Measurements from ENCODE around the gene KHDC4. TPM values are rescaled to one million over a fixed set of nuclear protein-coding genes. Genes with fewer than 3 reads are reported as not detected.

KHDC4 gene
- 61.7 TPM for total RNA-seq

DNA sequence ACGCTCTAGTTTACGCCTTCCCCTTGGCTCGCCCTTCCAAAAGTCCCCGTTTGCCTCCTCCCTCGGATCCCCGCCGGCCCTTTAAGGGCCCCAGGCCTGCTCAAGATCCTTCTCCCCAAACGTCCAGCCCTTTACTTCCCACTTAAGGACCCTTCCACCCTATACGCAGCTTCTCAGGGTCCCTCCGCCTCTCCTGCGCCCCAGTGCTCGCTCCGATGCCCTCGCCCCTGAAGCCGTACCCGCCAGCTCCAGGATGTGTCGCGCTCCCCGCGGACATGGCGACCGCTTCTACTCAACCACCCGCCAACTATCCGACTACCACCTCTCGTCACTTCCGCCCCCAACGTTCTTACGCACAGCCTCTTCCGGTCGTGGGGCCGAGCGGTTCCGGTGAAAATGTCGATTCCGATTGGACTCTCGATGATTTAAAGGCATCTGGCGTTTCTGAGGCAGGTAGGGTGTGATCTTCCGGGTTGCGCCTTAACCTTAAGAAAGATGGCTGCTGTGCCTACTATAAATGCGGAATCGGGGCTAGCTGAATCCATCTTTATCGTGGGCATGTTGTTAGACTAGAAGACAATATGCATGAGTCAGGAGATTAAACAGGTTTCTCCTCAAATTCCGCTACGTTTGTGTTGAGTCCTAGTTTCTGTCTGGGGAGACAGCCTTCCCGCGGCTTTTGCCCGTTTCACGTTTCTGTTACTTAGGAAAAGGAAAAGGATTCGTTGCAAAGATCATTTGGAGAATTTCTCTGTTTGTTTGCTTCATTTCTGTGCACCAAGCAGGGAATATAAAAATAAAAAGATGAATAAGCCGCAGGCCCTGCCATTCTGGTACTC lies at the start of gene KHDC4:
Gene KHDC4 (minus strand): TSS at position 317 of the 839 bp plus-strand sequence. CDS start 40 bp downstream, at position 277.

DNA sequence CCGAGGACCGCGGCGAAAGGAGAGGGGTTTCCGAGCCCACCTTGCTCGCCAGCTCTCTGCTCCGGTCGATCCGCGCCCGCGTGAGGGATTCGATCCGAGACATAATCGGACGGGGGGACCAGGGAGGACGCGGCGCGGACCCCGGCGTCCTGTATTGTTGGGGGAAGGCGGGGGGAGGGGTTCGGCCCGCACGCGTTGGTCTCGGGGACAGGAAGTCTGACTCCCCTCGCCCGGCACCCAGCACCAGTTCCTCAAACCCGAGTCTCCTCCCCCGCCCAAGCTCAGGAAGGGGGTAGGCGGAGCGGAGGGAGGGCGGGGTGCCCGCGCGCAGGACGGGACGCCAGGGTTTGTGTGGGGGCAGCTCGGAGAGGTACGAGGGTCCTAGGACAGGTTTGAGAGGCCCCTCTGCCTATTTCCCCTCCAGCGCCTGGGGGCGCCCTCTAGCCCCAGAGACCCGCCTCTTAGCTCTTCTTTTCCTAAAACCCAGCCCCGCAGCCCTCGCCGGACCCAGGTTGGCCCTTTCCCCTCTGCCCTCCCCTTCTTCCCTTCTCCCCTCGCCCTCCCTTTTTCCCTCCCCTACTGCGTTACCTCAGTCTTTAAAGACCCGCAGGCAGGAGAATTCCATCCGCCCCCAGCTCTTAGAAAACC lies 44.2 kb upstream of the KHDC4 start, which contains the start of gene ARHGEF2:
Gene ARHGEF2 (minus strand): TSS at position 223 of the 648 bp plus-strand sequence. CDS start 120 bp downstream, at position 103.

DNA sequence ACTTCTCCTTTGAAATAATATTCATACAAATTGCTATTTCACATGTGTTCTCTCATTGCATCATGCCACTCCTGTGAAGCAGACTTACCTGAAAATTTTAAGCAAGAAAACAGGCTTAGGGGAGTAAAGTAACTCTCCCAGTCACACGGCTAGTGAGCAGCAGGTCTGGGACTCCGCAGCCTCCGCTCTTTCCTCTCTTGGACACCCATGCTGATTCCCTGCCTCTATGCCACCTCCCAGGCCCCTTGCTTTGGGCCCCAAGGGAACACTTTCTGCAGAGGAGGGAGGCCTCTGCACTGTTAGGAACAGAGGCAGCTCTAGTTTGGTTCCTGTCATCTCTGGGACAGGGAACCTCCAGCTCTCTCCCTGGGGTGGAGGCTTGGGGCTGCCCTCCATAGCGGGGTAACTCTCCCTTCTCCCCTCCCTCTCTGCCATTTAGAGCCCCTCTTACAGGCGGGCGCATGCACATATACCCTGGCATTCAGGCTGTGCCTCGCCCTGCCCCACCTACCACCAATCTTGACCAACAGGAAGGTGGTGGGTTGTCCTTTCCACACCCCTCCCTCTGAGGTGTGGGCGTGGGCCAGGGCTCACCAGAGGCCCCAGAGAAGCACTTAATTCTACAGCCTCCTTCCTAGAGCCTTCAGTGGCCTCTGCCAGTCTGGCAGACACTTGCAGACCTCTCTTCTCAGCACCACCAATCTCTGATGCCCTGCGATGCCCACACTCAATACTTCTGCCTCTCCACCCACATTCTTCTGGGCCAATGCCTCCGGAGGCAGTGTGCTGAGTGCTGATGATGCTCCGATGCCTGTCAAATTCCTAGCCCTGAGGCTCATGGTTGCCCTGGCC lies 7.0 kb upstream of the KHDC4 start, which contains the start of gene RXFP4:
Gene RXFP4 (plus strand): TSS at position 646 of the 852 bp plus-strand sequence. CDS start 72 bp downstream, at position 718.

DNA sequence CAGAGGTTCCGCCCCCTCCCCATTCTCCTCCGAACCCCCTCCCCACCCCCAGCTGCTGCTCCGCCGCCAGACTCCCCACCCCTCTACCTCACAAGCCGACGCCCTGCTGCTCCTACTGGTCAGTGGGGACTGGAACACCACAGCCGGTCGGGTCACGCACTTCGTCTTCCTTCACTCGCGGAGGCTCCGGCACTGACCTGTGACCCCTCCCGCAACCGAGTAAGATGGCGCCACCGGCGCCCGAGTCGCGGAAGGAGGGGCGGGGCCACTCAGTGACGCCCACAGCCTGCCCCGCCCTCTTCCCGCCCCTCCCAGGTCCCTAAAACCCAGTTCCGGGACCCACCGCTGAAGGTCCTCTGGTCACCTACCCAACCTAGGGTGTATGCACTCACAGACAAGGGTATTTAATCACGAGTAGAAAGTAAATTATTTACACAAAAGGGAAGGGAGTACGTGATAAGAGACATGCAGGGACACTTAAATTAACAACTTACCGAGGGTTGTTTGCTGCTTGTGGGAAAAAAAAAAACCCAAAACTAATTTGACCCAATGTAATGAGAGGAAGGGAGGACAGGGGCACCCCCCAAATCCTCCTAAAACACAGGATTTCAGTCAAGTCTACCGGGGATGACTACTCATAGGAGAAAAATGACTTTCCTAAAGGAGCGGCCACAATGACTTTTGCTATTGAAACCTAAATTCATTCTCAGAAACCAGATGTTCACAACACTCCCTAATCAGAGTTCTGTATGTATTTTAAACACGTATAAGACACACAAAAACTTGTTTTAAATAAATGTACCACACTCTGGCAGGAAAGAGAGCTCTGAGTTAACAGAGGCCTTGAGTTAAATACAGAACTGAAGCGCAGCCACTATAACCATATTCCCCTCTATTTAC lies 22.8 kb downstream of the KHDC4 start, which contains the start of gene RIT1:
Gene RIT1 (minus strand): TSS at position 194 of the 900 bp plus-strand sequence. CDS start 588 bp downstream, outside the sequence.

Small RNAs within 50 kb of the gene (small RNA-seq; reads per million reads assigned to genes)
- gene MIR6738 (ENCODE audit: low replicate concordance) (not detected), gene RF00015 (ENCODE audit: low replicate concordance) (not detected), gene SCARNA4 (ENCODE audit: low replicate concordance) (not detected), gene SNORA80E (ENCODE audit: low replicate concordance) (47.6 reads per million, percentile 94 among the genes with 10 or more reads in this experiment)

Other genes with a start within 250 kb of the KHDC4 start
- 414 TPM for gene YY1AP1, start 245.6 kb downstream of the KHDC4 start, total RNA-seq
- 49.8 TPM for gene DAP3, start 245.3 kb downstream of the KHDC4 start, total RNA-seq
- gene GON4L, start 77.2 kb downstream of the KHDC4 start, total RNA-seq = 82.6 TPM
- gene SYT11, start 74.8 kb downstream of the KHDC4 start, total RNA-seq = 174 TPM
- 33.8 TPM for gene RIT1, start 23.1 kb downstream of the KHDC4 start, total RNA-seq
- not detected for gene RXFP4, start 7.2 kb upstream of the KHDC4 start, total RNA-seq
- gene ARHGEF2, start 44.1 kb upstream of the KHDC4 start, total RNA-seq = 185 TPM
- 185 TPM for gene SSR2, start 86.5 kb upstream of the KHDC4 start, total RNA-seq
- 36.0 TPM for gene UBQLN4, start 119.4 kb upstream of the KHDC4 start, total RNA-seq
- gene LAMTOR2, start 120.4 kb upstream of the KHDC4 start, total RNA-seq = 33.2 TPM
- gene RAB25, start 126.7 kb upstream of the KHDC4 start, total RNA-seq = not detected
- gene MEX3A, start 148.1 kb upstream of the KHDC4 start, total RNA-seq = 69.5 TPM
- 30.4 TPM for gene LMNA, start 180.3 kb upstream of the KHDC4 start, total RNA-seq
- gene SEMA4A, start 219.2 kb upstream of the KHDC4 start, total RNA-seq = 34.4 TPM